ENCODE measurements around the gene NAB1.
A peak's percentile ranks its signal among the peaks of the same experiment; 100 is the strongest.
"Not testable (repeated sequence)": the region's sequence is repeated elsewhere in the genome, so short reads cannot be mapped to it uniquely, and the experiment has no call there.

Gene NAB1

DNA sequence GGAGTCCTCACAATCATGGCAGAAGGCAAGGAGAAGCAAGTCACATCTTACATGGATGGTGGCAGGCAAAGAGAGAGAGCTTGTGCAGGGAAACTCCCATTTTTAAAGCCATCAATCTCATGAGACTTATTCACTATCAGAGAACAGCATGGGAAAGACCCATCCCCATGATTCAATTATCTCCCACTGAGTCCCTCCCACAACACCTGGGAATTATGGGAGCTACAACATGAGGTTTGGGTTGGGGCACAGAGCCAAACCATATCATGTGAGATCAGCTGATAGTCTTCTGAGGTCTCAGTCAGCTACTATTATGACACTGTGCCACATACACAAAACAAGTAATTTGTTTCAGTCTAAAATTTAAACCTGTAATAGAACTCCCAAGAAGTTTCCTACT, 59.8 kb downstream of the NAB1 start:
- not testable (repeated sequence) for DNase-seq

DNA sequence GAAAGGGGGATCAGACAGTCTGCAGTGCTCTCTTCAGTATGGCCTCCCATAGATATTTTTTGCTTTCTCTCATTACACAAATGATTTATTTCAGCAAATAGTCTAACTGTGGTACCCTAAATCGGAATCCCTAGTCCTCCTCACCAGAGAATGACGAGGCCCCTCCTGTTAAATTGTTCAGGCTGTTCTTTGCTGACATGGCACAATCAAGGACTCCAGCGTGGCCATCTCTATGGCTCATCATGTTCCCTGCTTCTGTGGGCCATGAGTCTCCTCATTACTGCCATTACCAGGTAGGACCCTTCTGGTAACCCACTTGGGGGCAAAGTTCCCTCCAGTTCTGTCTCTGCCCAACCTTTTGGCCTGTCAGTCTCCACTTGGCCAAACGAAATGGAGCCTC, 62.2 kb downstream of the NAB1 start:
- no peak for DNase-seq

DNA sequence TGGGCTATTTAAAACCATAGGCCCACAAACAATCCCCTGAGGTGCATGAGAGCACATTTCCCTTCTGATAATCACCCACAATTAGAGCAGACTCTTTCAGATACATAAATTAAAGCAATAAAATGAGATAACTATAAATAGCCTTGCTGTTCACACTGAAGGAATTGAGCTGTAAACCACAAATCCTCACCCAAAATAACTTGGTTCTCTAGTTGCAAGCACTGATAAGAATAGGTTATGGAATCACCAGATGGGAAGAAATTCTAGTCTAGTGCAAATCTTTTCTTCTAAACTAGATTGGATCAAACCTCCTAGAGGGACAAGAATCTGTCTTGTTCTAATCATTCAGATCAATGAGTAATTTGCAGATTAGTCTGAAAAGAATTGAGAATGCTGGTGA, 64.6 kb downstream of the NAB1 start:
- no peak for DNase-seq

DNA sequence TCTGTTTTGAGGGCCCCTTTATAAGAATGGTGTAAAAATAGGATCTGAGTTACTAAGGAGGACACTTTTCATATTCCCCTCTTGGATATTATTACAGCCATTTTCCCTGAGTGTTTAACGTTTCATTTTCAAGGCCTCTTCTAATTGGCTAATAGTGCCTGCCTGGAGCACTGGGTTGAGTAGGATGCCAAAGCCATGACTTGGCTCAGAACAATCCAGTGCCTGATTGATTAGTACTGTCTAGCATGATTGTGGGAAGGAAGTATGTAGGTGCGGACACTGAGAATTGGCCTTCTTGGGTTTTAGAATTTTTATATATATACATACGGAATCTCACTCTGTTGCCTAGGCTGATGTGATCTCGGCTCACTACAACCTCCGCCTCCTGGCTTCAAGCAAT, 66.1 kb downstream of the NAB1 start:
- no peak for DNase-seq

DNA sequence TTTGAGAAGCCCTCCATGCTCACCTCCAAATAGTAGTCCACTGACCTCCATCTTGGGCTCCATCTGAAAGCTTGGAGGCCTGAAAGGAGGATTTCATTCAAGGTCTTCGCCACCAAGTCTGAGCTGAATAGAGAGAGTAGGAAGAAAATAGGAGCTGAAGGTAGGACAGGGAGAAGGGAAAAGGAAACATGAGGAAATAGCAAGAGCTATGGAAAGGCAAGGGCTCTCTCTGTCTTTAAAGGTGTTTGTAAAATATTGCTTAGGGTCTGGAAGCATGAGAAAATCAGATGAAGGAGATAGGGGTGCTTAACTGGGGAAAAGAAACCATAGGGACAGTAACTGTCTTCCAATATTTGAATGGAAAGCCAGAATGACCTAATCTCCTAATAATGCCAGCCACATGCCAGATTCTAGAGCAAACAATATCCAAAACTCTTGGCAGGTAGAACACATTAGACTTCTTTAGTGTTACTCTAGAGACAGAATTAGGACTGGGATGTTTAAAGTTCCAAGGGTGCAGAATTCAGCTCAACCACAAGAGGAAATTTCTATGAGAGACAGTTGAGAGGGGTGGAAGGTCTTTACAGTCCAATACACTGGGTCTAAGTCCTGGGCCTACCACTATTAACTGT, 67.4 kb downstream of the NAB1 start:
- DNase-seq, result no peak

DNA sequence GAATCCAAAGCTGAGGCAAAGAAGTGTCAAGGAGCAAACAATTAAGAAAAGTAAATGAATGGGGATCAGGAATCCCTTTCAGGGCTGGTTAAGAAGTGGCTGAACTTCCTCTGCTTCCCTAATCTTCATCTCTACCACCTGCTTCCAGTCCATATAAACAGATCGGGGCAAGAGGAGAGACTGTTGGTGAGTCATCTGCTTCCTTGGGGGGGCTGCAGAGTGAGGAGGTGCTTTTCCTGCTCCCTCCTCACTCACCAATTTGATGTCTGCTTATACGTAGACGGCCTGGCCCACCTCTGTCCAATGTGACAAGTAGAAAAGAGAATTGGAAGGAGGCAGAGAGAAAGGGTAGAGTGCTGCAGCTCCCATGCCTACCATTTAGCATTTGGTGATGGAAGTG, 68.4 kb downstream of the NAB1 start:
- DNase-seq, result no peak

DNA sequence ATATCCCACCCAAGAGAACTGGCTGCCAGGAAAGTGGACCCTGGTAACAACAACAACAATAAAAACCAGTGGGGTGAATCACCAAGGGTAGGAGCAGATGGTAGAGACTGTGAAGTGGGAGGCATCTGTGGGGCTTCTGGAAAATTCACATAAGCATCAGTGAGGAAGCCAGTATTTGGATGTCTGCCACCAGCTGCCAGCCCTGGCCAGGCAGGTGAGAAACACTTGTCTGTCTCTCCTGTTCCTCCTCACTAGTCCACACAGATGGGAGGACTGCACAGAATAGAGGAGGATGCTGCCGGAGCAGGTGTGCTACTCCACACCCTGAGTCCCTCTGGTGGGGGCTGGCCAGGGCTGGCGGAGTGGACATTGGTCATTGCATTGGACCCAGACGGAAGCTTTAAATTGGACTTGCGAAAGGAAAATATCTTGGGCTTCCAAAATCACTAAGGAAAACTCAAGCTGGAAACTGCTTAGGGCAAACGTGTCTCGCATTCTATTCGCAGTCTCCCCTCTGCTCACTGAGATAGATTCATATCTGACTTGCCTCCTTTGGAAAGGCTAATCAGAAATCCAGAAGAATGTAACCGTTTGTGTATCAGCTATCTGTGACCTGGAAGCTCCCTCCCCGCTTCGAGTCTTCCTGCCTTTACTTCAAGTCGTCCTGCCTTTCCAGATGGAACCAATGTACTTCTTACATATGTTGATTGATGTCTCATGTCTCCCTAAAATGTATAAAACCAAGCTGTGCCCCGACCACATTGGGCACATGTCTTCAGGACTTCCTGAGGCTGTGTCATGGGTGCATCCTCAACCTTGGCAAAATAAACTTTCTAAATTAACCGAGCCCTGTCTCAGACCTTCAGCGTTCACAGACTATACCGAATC, 69.1 kb downstream of the NAB1 start:
- DNase-seq, result peak in 1 of 56 donors; percentile 3

DNA sequence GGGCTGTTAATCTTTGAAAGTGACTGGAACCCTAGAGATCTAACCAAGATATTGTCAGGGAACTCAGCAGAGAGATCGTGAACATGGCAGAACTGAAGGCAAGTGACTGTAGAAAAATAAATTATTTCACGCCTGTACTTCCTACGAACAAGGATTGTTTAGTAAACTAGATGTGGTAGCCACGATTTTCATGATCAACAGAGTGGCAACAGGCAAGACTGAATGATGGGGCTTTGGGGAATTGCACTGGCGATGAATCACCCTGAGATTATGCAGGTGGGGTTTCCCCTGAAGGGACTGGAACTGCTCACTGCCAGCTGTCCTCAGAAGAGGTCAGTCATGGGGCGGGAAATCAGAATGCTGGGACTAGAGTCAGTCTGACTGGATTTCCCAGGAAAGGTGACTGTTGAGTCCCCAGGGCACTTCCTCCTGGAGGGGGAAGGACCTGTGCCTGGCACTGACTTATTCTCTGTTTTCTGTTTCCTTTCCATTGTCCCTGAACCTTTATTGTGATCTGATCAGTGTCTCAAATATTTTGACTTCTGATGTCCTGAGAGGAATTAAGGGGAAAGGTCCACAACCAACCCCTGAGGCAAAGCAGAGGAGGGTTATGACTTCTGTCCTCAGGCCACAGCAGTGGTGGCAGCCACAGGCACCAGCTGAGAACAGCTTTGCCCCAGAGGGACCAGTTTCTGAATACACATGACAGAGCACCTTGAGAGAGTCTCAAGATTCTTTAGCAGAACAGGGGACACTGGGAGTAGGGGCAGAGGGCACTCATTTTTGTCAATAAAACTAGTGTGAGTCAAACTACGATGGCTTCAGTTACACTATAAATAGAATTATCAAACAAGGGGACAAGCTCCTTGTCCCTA, 70.0 kb downstream of the NAB1 start:
- DNase-seq, result no peak

DNA sequence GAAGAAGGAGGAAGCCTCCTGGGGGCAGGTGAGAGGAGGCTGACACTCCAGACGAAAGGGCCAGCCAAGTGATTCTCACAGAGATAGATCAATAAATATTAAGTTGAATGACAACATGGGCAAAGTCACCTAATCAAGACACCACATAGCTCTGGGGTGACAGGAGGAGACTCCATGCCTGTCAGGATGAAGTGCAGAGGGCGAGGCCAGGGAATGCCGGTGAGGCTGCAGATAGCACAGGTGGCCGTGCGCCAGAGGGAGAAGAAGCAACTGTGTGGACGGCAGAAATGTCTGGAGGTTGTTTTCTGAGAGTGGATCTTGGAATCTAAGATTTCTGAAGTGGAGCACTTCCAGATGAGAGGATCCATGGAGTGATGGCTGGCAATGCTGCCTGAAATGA, 71.4 kb downstream of the NAB1 start:
- no peak for DNase-seq

DNA sequence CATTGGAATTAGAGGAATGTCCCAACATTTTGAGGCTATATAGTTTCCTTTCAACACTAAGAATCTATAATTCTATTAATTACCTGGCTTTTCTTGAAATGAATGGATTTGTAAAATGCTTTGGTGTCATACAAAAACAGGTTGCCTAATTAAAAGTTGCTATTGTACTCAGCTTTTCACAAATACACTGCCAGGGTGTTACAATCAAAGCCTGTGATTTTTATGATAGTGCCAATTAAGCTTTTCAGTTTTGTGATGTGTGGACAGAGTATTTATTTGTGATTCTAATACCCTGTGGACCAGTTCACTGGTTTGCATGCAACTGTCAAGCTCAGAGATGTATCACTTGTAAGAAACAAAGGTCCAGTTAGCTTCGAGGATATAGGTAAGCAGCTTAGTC, 71.8 kb downstream of the NAB1 start:
- no peak for DNase-seq

DNA sequence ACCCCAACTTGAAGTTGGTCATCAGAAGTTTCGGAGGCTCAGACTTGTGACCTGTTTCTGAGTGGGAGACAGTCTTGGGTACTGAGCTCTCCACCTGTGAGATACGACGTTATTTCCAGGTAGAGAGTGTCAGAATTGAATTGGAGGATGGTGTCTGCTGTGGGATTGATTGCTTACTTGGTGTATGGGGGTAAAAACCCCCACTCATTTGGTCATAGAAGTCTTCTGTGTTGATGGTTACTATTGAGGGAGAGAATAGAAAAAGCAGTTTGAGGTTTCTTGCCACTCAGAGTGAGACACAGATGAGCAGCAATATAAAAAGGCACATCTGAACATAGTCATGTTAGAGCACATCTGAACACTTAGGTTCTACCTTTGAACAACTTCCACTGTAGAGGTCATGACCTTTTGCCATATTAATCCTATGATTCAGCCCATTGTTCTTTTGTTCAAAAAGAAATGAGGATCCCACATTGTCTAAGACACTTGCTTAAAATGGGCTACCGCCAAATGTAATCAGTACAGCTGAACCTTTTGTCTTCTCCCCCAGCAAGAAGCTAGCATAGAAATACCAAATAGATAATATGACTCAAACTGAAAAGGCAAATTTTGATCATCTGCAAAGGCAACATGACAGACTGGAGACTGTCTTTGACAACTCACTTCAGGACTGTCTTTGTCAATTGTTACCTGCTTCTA, 73.3 kb downstream of the NAB1 start:
- no peak for DNase-seq

DNA sequence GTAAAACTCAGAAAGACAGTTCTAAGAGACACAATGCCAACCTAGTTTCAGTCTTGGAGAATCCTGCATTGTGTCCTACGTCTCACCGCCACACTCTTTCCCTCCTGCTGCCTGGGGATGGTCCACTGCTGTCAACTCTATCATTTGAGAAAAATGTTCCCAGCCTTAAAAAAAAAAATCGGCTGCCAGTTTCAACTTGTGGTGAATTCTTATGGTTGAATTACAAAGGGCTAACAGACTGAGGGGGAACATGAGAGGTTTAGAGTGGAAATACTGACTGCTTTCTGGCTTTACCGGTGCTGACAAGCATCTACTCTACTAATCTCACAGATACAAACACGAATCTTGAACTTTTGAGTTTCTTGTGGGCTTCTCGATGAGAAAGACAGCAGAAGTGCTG, 74.0 kb downstream of the NAB1 start:
- DNase-seq, result no peak

DNA sequence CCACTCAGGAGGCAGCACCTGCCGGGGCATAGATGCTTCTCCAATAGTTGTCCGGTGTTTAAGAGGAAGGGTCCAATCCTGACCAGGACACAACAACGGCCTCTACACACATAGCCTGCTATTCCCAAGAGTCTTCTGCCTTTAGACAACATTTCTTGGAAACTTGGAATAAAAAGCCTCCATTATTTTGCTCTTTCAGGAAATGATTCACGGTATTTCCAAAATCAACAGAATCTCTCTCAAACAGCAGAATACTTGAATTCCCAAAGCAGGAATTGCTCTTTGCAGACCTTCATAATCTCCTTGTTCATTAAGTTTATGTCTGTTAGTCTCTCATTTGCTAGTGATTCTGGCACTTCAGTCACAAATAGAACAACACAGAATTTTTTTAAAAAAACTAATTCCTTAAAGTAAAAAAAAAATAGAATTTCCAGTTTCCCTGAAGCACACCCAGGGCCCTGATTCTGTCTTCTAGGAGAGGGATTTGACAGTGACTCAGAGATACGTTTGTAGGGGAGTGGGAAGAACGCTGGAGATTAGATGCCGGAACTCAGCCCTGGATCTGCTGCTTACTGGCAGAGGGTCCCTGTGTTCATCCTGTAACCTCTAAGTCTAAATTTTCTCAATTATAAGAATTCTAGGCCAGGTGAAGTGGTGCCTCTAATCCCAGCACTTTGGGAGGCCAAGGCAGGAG, 74.7 kb downstream of the NAB1 start:
- DNase-seq, result no peak

DNA sequence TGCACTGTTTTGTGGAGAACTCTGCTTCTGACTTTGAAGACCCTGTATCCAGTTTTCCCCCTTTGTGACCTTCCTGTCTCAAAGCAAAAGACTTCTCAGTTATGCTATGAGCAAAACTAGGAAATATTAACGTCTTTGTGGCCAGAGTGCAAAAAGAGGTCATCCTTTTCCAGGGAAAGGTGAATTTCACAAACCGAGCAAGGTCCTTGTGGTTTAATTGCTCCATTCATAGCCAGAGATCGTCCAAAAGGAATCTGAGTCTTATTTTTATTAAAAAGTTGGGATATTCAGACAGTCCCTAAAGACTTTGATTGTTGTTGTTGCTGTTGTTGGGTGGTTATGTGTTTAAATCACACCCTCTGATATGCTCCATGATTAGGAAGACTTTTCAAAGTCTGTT, 77.4 kb downstream of the NAB1 start:
- no peak for DNase-seq

DNA sequence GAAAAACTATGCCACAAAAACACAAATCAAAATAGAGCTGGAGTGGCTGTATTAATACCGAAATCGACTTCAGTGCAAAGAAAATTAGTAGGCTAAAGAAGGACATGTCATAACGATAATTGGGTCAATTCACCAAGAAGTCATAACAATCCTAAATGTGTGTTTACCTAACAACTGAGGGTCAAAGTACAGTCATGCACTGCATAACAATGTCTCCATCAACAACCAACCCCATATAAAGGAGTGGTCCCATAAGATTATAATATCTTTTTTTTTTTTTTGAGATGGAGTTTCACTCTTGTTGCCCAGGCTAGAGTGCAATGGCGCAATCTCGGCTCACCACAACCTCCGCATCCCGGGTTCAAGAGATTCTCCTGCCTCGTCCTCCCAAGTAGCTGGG, 87.5 kb downstream of the NAB1 start:
- DNase-seq, result no peak

DNA sequence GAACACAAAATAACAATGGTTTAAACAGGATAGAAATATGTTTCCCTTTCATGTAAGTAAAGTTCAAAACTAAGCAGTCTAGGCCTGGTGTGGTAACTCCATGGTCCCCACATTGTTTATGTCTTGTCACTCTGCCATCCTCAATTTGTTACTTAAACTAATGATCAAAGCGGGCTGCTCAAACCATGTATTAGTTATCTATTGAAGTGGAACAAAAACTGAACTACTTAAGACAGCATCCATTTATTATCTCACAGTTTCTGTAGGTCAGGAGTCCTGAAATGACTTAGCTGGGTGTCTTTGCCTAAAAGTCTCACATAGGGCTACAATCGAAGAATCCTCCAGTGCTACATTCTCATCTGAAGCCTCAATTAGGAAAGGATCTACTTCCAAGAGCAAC, 91.6 kb downstream of the NAB1 start:
- DNase-seq, result no peak

All from amygdala (tissue), 56 donors.